IPS DF 6.9 (cell line): ENCODE results near the gene ITGB5.

ENCODE experiments used
- DNase-seq: peaks from one replicate; pipeline ENCODE4 v3.0.0-alpha.2; 2013; ENCODE audit warnings: low read depth, low spot score
- H3K27ac ChIP-seq: one replicate; pipeline ENCODE4 v1.5.1; 2013; ENCODE audit warnings: low read length, control low read depth
- H3K27me3 ChIP-seq: 2 replicates; pipeline ENCODE4 v1.6.1; 2013; ENCODE audit warnings: mild to moderate bottlenecking, low read length; ENCODE audit not compliant: control insufficient read depth, insufficient read depth
- H3K36me3 ChIP-seq: 2 replicates; pipeline ENCODE4 v1.6.1; 2013; ENCODE audit warnings: low read length; ENCODE audit not compliant: control insufficient read depth, insufficient read depth
- H3K4me1 ChIP-seq: 2 replicates; pipeline ENCODE4 v1.6.1; 2013; ENCODE audit warnings: low read length; ENCODE audit not compliant: control insufficient read depth, insufficient read depth
- H3K4me3 ChIP-seq: 2 replicates; pipeline ENCODE4 v1.5.1; 2013; ENCODE audit warnings: mild to moderate bottlenecking, low read length
- H3K9me3 ChIP-seq: 2 replicates; pipeline ENCODE4 v1.6.1; 2013; ENCODE audit warnings: low read length, inconsistent platforms; ENCODE audit not compliant: control insufficient read depth, insufficient read depth
- WGBS: extraction: QIAGEN DNeasy Blood & Tissue Kit; methylation state at CpG from one replicate; pipeline ENCODE4 v1.1.7; 2013; ENCODE audit warnings: mixed read lengths, missing lambda C conversion rate; ENCODE audit not compliant: insufficient read length, insufficient coverage; 5-methylcytosine and 5-hydroxymethylcytosine counted together

The ITGB5 gene

GRCh38 chr3:124780356-124780755 is 106.8 kb downstream of the ITGB5 start:
- H3K36me3 ChIP-seq: no peaks in the 10 kb centered on the region
- peaks cover 3% of the 10 kb centered on the region; the same call in 1 of the 2 replicates for H3K4me1 ChIP-seq
- H3K27ac ChIP-seq: no peak overlapping the region
- no peaks in the 10 kb centered on the region for H3K27me3 ChIP-seq
- no CpG with 5 or more reads among the region's 8 CpGs for WGBS
- H3K9me3 ChIP-seq: no peaks in the 10 kb centered on the region
- no peak for DNase-seq
- H3K4me3 ChIP-seq: no peak overlapping the region

GRCh38 chr3:124779751-124780191 is 107.4 kb downstream of the ITGB5 start:
- WGBS: no CpG with 5 or more reads among the region's 9 CpGs
- Histone ChIP-seq H3K4me3 (no peak overlapping the region), H3K4me1 (peaks cover 3% of the 10 kb centered on the region), H3K9me3 (no peaks in the 10 kb centered on the region), H3K27me3 (no peaks in the 10 kb centered on the region), H3K27ac (no peak overlapping the region), H3K36me3 (no peaks in the 10 kb centered on the region)
- DNase-seq: no peak

- DNase-seq: no peak
- Histone ChIP-seq H3K36me3 (no peaks in the 10 kb centered on the region), H3K9me3 (no peaks in the 10 kb centered on the region), H3K4me1 (peaks cover 7% of the 10 kb centered on the region), H3K4me3 (no peak overlapping the region), H3K27ac (no peak overlapping the region), H3K27me3 (no peaks in the 10 kb centered on the region)
- WGBS: no CpG with 5 or more reads among the region's 7 CpGs
Measured at GRCh38 chr3:124779116-124779515, 108.0 kb downstream of the ITGB5 start.

GRCh38 chr3:124777762-124778470 is 109.2 kb downstream of the ITGB5 start:
- no peak overlapping the region for H3K27ac ChIP-seq
- no peak overlapping the region for H3K4me3 ChIP-seq
- 0 out of 2 replicates have a peak, but pooled peaks cover 4% of the 10 kb centered on the region for H3K36me3 ChIP-seq
- H3K27me3 ChIP-seq: no peaks in the 10 kb centered on the region
- DNase-seq: no peak
- no peaks in the 10 kb centered on the region for H3K9me3 ChIP-seq
- WGBS: no CpG with 5 or more reads among the region's 5 CpGs
- peaks cover 9% of the 10 kb centered on the region for H3K4me1 ChIP-seq

- H3K27ac ChIP-seq: no peak overlapping the region
- no peak overlapping the region for H3K4me3 ChIP-seq
- H3K27me3 ChIP-seq: no peaks in the 10 kb centered on the region
- H3K36me3 ChIP-seq: 0 out of 2 replicates have a peak, but pooled peaks cover 4% of the 10 kb centered on the region
- H3K4me1 ChIP-seq: peaks cover 9% of the 10 kb centered on the region
- no CpG with 5 or more reads among the region's 5 CpGs for WGBS
- H3K9me3 ChIP-seq: no peaks in the 10 kb centered on the region
- DNase-seq: no peak
Measured at GRCh38 chr3:124776856-124777255, 110.3 kb downstream of the ITGB5 start.

GRCh38 chr3:124775877-124776276 is 111.3 kb downstream of the ITGB5 start:
- no peak overlapping the region for H3K4me3 ChIP-seq
- H3K27ac ChIP-seq: no peak overlapping the region
- H3K27me3 ChIP-seq: no peaks in the 10 kb centered on the region
- H3K4me1 ChIP-seq: peaks cover 7% of the 10 kb centered on the region
- 0 out of 2 replicates have a peak, but pooled peaks cover 4% of the 10 kb centered on the region for H3K36me3 ChIP-seq
- no peak for DNase-seq
- no peaks in the 10 kb centered on the region for H3K9me3 ChIP-seq
- WGBS: no CpG with 5 or more reads among the region's 9 CpGs

GRCh38 chr3:124774841-124775402 is 112.2 kb downstream of the ITGB5 start:
- Histone ChIP-seq H3K4me1 (peaks cover 7% of the 10 kb centered on the region), H3K9me3 (no peaks in the 10 kb centered on the region), H3K4me3 (no peak overlapping the region), H3K36me3 (0 out of 2 replicates have a peak, but pooled peaks cover 4% of the 10 kb centered on the region), H3K27me3 (no peaks in the 10 kb centered on the region), H3K27ac (no peak overlapping the region)
- WGBS: 100% methylated on average over 2 of the region's 7 CpGs
- DNase-seq: no peak

- WGBS: no CpG with 5 or more reads among the region's 6 CpGs
- Histone ChIP-seq H3K9me3 (no peaks in the 10 kb centered on the region), H3K4me1 (peaks cover 7% of the 10 kb centered on the region), H3K27ac (no peak overlapping the region), H3K4me3 (no peak overlapping the region), H3K27me3 (no peaks in the 10 kb centered on the region), H3K36me3 (0 out of 2 replicates have a peak, but pooled peaks cover 4% of the 10 kb centered on the region)
- peak; percentile 64 for DNase-seq
Measured at GRCh38 chr3:124774327-124774718, 112.8 kb downstream of the ITGB5 start.

- no peak for DNase-seq
- no peak overlapping the region for H3K27ac ChIP-seq
- no peak overlapping the region for H3K4me3 ChIP-seq
- H3K9me3 ChIP-seq: no peaks in the 10 kb centered on the region
- H3K36me3 ChIP-seq: 0 out of 2 replicates have a peak, but pooled peaks cover 7% of the 10 kb centered on the region
- no CpG with 5 or more reads among the region's 17 CpGs for WGBS
- H3K27me3 ChIP-seq: no peaks in the 10 kb centered on the region
- H3K4me1 ChIP-seq: peaks cover 7% of the 10 kb centered on the region
Measured at GRCh38 chr3:124773351-124774326, 113.5 kb downstream of the ITGB5 start.
